Right atrium auricular region (tissue), 2 donors: ENCODE results near the gene PCLAF. TPM values are rescaled to one million over a fixed set of nuclear protein-coding genes. Genes with fewer than 3 reads are reported as not detected.

ENCODE experiments used
- DNase-seq: peaks from one replicate; pipeline ENCODE4 v3.0.0-alpha.2; 2019; ENCODE audit warnings: low spot score
- H3K27ac ChIP-seq, 2 donors: fragments of 200-600 bp; sonication (generic); 1 replicate in 1 of 2; 2 replicates in 1 of 2; pipeline ENCODE4 v1.5.1; 2016 to 2019
- H3K27me3 ChIP-seq, 2 donors: fragments of 200-600 bp; sonication (generic); one replicate each; pipeline versions ENCODE4 v1.5.1 to v1.6.0; 2017 to 2019
- H3K36me3 ChIP-seq: fragments of 200-600 bp; sonication (generic); one replicate; pipeline ENCODE4 v1.5.1; 2016
- H3K4me1 ChIP-seq, 2 donors: fragments of 200-600 bp; sonication (generic); one replicate each; pipeline versions ENCODE4 v1.5.1 to v1.6.0; 2017 to 2019
- H3K4me3 ChIP-seq, 2 donors: fragments of 200-600 bp; sonication (generic); 1 replicate in 1 of 2; 2 replicates in 1 of 2; pipeline ENCODE4 v1.5.1; 2017 to 2019; ENCODE audit warnings: mild to moderate bottlenecking in 1 of 2, moderate library complexity in 1 of 2
- H3K9me3 ChIP-seq, 2 donors: fragments of 200-600 bp; sonication (generic); one replicate each; pipeline ENCODE4 v1.5.1; 2019
- total RNA-seq, 2 donors: library from RNA; depleted of rRNA; stranded (reverse); fragments of >200 nt; gene quantifications; one replicate each; pipeline ENCODE4 v1.1.0, GENCODE V29; 2016
- TF ChIP-seq, protein P1 (sequence below), 2 donors: fragments of 200-600 bp; sonication (generic); IDR thresholded peaks; one replicate each; pipeline ENCODE4 v1.5.1; 2019; ENCODE audit warnings: antibody characterized with exemption in 2 of 2

PCLAF gene
- total RNA-seq, 2 donors from 2014 or later, result not detected

DNA sequence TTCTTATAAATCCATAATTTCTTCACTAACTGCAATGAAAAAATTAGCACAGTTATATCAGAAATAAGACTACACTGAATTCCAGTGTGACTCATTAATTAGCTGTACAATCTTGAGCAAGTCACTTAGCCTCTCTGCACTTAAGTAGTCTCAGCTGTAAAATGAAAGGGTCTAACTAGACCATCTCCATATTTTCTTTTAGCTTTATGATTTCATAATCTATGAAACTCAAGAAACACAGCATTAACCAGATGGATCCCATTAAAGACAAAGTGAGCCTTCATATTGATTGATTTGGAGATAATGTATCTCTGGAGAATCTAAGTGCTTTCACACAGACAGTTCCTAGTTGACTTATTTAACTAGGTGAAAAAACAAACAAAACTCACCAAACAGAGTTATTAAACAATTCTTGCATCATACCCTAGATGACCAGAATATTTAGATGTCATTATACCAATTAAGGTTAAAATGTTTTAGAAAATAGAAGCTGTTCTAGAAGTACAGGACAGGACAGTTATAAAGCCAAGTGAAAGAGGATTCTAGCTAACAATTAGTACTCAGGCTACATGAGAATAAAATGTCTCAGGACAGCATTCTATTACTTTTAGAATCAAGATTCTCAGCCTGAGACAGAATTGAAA, 36.5 kb downstream of the PCLAF start:
- Histone ChIP-seq H3K4me1 (no peaks in the 10 kb centered on the region), H3K36me3 (no peaks in the 10 kb centered on the region), H3K9me3 (no peaks in the 10 kb centered on the region), H3K27ac (no peak overlapping the region), H3K4me3 (no peak overlapping the region), H3K27me3 (no peaks in the 10 kb centered on the region)
- TF ChIP-seq, protein P1, sequence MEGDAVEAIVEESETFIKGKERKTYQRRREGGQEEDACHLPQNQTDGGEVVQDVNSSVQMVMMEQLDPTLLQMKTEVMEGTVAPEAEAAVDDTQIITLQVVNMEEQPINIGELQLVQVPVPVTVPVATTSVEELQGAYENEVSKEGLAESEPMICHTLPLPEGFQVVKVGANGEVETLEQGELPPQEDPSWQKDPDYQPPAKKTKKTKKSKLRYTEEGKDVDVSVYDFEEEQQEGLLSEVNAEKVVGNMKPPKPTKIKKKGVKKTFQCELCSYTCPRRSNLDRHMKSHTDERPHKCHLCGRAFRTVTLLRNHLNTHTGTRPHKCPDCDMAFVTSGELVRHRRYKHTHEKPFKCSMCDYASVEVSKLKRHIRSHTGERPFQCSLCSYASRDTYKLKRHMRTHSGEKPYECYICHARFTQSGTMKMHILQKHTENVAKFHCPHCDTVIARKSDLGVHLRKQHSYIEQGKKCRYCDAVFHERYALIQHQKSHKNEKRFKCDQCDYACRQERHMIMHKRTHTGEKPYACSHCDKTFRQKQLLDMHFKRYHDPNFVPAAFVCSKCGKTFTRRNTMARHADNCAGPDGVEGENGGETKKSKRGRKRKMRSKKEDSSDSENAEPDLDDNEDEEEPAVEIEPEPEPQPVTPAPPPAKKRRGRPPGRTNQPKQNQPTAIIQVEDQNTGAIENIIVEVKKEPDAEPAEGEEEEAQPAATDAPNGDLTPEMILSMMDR (IDR thresholded peaks at IDR 0.05), result no peak
- no peak for DNase-seq

DNA sequence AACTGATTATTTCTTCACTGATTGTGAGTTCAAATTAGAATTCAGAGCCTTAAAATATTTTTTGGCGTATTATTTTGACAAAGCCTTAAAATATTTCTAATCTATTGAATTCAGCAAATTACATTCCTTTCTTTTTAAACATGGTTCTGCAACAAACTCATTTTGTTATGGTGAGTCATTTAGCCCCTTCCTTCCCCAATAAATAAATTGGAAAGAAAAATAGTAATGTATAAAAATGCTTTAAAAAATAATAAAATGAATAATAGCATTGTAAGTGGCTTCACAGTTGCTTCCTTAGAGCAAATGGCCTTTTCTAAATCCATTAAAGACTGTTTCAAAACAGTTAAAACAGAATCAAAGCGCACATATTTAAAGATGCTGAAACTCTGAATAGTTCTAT, 37.4 kb downstream of the PCLAF start:
- H3K36me3 ChIP-seq, result no peaks in the 10 kb centered on the region
- H3K27ac ChIP-seq, result no peak overlapping the region
- DNase-seq, result no peak
- TF ChIP-seq, protein P1 (IDR thresholded peaks at IDR 0.05), result no peak
- H3K9me3 ChIP-seq, result no peaks in the 10 kb centered on the region
- no peak overlapping the region for H3K4me3 ChIP-seq
- H3K27me3 ChIP-seq, result no peaks in the 10 kb centered on the region
- no peaks in the 10 kb centered on the region for H3K4me1 ChIP-seq

DNA sequence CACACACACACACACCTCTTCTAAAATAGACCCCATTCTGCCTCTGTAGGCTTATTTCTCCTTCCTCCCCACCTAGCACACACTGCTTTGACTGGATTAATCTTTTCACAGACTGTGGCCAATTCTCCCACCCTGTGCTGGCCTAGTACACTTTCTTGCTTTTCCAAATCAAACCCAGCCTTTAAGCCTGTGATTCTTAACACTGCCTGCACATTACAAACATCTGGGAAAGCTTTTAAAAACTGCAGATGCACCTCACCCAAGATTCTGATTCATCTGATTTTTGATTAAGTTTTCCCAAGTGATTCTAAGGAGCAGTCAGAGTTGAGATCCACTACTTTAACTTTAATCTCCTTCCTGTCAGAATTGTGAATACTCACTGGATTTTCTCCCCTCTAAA, 38.0 kb downstream of the PCLAF start:
- TF ChIP-seq, protein P1 (IDR thresholded peaks at IDR 0.05), result no peak
- H3K4me1 ChIP-seq, result no peaks in the 10 kb centered on the region
- no peaks in the 10 kb centered on the region for H3K27me3 ChIP-seq
- no peaks in the 10 kb centered on the region for H3K9me3 ChIP-seq
- no peak overlapping the region for H3K4me3 ChIP-seq
- H3K36me3 ChIP-seq, result no peaks in the 10 kb centered on the region
- DNase-seq, result no peak
- no peak overlapping the region for H3K27ac ChIP-seq

DNA sequence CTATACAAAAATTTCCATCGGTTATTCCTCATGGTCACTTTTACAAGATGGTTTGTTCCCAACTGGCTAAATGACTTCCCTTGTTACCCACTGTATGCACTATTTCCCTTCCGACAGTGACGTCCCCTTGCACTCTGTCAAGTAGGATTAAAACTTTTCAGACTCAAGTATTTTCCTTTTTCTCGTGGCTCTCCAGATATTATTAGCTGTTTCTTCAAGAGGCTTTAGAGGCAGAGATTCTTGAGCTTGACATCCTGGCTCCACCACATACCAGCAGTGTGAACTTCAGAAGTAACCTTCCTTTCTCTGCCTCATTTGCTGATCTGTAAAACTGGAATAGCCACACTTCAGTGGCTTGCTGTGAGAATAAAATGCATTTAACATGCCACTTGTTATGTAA, 39.3 kb downstream of the PCLAF start:
- H3K4me3 ChIP-seq, result no peak overlapping the region
- H3K27ac ChIP-seq, result no peak overlapping the region
- no peak for DNase-seq
- no peaks in the 10 kb centered on the region for H3K4me1 ChIP-seq
- no peaks in the 10 kb centered on the region for H3K9me3 ChIP-seq
- TF ChIP-seq, protein P1 (IDR thresholded peaks at IDR 0.05), result no peak
- no peaks in the 10 kb centered on the region for H3K36me3 ChIP-seq
- H3K27me3 ChIP-seq, result no peaks in the 10 kb centered on the region

DNA sequence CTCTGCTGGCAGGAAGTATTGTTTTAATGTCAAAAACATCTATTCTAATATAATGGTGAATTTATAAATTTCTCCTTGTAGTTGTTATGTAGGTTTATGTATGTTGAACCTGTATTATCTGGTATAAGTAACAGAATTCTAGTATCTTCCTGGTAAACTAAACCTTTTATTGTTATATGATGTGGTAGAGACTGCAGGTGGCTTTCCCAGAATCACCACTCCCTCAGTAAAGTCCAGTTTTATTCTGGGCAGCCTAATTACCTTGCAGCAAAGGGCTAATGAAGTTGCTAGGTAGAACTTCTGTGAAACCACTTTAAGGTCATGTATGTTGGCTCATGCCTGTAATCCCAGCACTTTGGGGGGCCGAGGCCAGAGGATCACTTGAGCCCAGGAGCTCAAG, 40.9 kb downstream of the PCLAF start:
- Histone ChIP-seq H3K9me3 (no peaks in the 10 kb centered on the region), H3K4me1 (no peaks in the 10 kb centered on the region), H3K27me3 (no peaks in the 10 kb centered on the region), H3K4me3 (no peak overlapping the region), H3K27ac (no peak overlapping the region), H3K36me3 (no peaks in the 10 kb centered on the region)
- TF ChIP-seq, protein P1 (IDR thresholded peaks at IDR 0.05), result no peak
- no peak for DNase-seq

DNA sequence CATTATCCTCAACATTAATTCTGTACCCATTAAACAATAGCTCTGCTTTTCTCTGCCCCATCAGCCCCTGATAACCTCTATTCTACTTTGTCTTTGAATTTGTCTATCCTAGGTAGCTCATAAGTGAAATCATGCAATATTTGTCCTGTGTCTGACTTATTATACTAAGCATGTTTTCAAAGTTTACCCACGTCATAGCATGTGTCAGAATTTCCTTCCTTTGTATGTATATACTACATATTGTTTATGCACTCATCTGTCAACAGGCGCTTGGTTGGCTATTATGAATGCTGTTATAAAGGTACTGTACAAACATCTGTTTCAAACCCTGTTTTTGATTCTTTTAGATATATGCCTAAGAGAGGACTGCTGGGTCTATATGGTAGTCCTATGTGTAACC, 43.5 kb downstream of the PCLAF start:
- no peak overlapping the region for H3K4me3 ChIP-seq
- no peaks in the 10 kb centered on the region for H3K9me3 ChIP-seq
- TF ChIP-seq, protein P1 (IDR thresholded peaks at IDR 0.05), result no peak
- H3K36me3 ChIP-seq, result no peaks in the 10 kb centered on the region
- H3K4me1 ChIP-seq, result no peaks in the 10 kb centered on the region
- DNase-seq, result no peak
- no peaks in the 10 kb centered on the region for H3K27me3 ChIP-seq
- no peak overlapping the region for H3K27ac ChIP-seq
